ENCODE data around the gene PTER.

PTER gene

GRCh38 chr10:16544591-16544990 lies 107.8 kb downstream of the PTER start:
- DNase-seq (ENCODE audit: low spot score), result no peak

GRCh38 chr10:16545116-16545736 lies 108.4 kb downstream of the PTER start:
- DNase-seq (ENCODE audit: low spot score), result peak; percentile 38

DNA sequence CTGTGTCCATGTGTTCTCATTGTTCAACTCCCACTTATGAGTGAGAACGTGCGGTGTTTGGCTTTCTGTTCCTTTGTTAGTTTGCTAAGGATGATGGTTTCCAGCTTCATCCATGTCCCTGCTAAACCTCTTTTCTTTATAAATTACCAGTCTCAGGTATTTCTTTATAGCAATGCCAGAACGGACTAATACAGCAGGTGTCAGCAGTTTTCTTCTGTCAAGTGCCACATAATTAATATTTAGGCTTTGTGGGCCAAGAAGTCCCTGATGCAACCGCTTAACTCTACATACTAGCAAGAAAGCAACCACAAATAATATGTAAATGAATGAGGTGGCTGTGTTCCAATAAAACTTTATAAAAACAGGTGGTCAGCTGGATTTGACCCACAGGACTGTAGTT lies 111.2 kb downstream of the PTER start:
- DNase-seq (ENCODE audit: low spot score), result no peak

- DNase-seq (ENCODE audit: low spot score), result no peak
These were observed 122.5 kb downstream of the PTER start for GRCh38 chr10:16559236-16559773.

DNA sequence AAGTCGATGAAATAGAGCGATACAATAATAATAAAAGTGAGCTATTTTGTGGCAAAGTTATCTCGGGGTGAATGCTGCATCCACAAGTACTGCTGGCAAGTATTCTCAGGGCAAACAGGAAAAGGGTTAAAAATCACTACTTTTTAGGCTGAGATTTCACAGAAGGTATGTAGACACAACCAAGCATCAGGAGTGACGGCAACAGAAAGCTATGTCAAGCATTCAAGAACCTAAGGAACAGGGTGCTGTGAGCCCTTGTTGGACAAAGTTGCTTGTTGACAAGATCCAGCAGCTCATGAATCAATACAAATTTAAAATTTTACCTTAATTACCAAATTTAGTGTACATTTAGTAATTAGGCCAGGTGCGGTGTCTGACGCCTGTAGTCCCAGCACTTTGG lies 126.1 kb downstream of the PTER start:
- no peak for DNase-seq (ENCODE audit: low spot score)

Data from HuH-7.5 (cell line).